ENCODE data around the gene CEP72. TPM values are rescaled to one million over a fixed set of nuclear protein-coding genes. Genes with fewer than 3 reads are reported as not detected.
"Not testable (repeated sequence)": the region's sequence is repeated elsewhere in the genome, so short reads cannot be mapped to it uniquely, and the experiment has no call there.

Gene CEP72
- total RNA-seq, 6 experiments from 2014 or later: 2.9 to 5.0 (median 4.0) TPM

- no peaks in the 10 kb centered on the region for H3K4me1 Mint-ChIP-seq (ENCODE audit: low read depth)
- H3K4me3 Mint-ChIP-seq: no peak overlapping the region
- peaks cover 44% of the 10 kb centered on the region for H3K27me3 Mint-ChIP-seq (ENCODE audit: insufficient read depth)
- no peak overlapping the region for H3K27ac Mint-ChIP-seq
- H3K9me3 Mint-ChIP-seq: peaks cover 22% of the 10 kb centered on the region
- no peak for DNase-seq
- no peaks in the 10 kb centered on the region for H3K36me3 Mint-ChIP-seq (ENCODE audit: low read depth)
- TF ChIP-seq CTCF (IDR thresholded peaks at IDR 0.05): no peak
These were observed 37.2 kb upstream of the CEP72 start for GRCh38 chr5:574906-575305.

- no peak for DNase-seq
- peaks cover 49% of the 10 kb centered on the region for H3K27me3 Mint-ChIP-seq (ENCODE audit: insufficient read depth)
- H3K4me3 Mint-ChIP-seq: no peak overlapping the region
- no peak overlapping the region for H3K27ac Mint-ChIP-seq
- TF ChIP-seq CTCF (IDR thresholded peaks at IDR 0.05): no peak
- no peaks in the 10 kb centered on the region for H3K36me3 Mint-ChIP-seq (ENCODE audit: low read depth)
- H3K9me3 Mint-ChIP-seq: peaks cover 22% of the 10 kb centered on the region
- H3K4me1 Mint-ChIP-seq (ENCODE audit: low read depth): no peaks in the 10 kb centered on the region
These were observed 36.5 kb upstream of the CEP72 start for GRCh38 chr5:575636-576035.

GRCh38 chr5:577214-577613, 34.9 kb upstream of the CEP72 start:
- not testable (repeated sequence) for H3K27ac Mint-ChIP-seq; H3K36me3 Mint-ChIP-seq (ENCODE audit: low read depth); H3K4me1 Mint-ChIP-seq (ENCODE audit: low read depth); DNase-seq; H3K4me3 Mint-ChIP-seq
- peaks cover 61% of the 10 kb centered on the region for H3K27me3 Mint-ChIP-seq (ENCODE audit: insufficient read depth)
- peaks cover 22% of the 10 kb centered on the region for H3K9me3 Mint-ChIP-seq

- no peaks in the 10 kb centered on the region for H3K4me1 Mint-ChIP-seq (ENCODE audit: low read depth)
- H3K27me3 Mint-ChIP-seq (ENCODE audit: insufficient read depth): peaks cover 59% of the 10 kb centered on the region
These were observed 34.3 kb upstream of the CEP72 start for GRCh38 chr5:577800-578199.

GRCh38 chr5:579211-579610, 32.9 kb upstream of the CEP72 start:
- Mint-ChIP-seq H3K9me3 (peaks cover 27% of the 10 kb centered on the region), H3K36me3 (ENCODE audit: low read depth) (no peaks in the 10 kb centered on the region; the same call in 1 of the 2 replicates), H3K4me3 (no peak overlapping the region), H3K4me1 (ENCODE audit: low read depth) (no peaks in the 10 kb centered on the region), H3K27me3 (ENCODE audit: insufficient read depth) (peaks cover 51% of the 10 kb centered on the region), H3K27ac (no peak overlapping the region)
- no peak for TF ChIP-seq CTCF (IDR thresholded peaks at IDR 0.05)
- DNase-seq: no peak

More at GRCh38 chr5:577800-578199, 34.3 kb upstream of the CEP72 start:
- Mint-ChIP-seq H3K27ac (no peak overlapping the region), H3K9me3 (peaks cover 25% of the 10 kb centered on the region), H3K4me3 (no peak overlapping the region), H3K36me3 (ENCODE audit: low read depth) (no peaks in the 10 kb centered on the region; the same call in 1 of the 2 replicates)
- no peak for TF ChIP-seq CTCF (IDR thresholded peaks at IDR 0.05)
- DNase-seq: no peak

GRCh38 chr5:579746-580366, 32.3 kb upstream of the CEP72 start:
- H3K9me3 Mint-ChIP-seq: peaks cover 27% of the 10 kb centered on the region
- TF ChIP-seq CTCF (IDR thresholded peaks at IDR 0.05): no peak
- no peak overlapping the region for H3K4me3 Mint-ChIP-seq
- no peak overlapping the region for H3K27ac Mint-ChIP-seq
- H3K27me3 Mint-ChIP-seq (ENCODE audit: insufficient read depth): peaks cover 48% of the 10 kb centered on the region
- H3K4me1 Mint-ChIP-seq (ENCODE audit: low read depth): no peaks in the 10 kb centered on the region
- DNase-seq: no peak
- no peaks in the 10 kb centered on the region; the same call in 1 of the 2 replicates for H3K36me3 Mint-ChIP-seq (ENCODE audit: low read depth)

Data from HFFc6 (cell line).